Mucosa of gallbladder (tissue), 1 donor: ENCODE data around the gene CKAP5. TPM values are rescaled to one million over a fixed set of nuclear protein-coding genes. Genes with fewer than 3 reads are reported as not detected.

Source experiments
- DNase-seq: peaks from one replicate; pipeline ENCODE4 v3.0.0-alpha.2; 2020; ENCODE audit warnings: low spot score
- total RNA-seq: library from RNA; stranded (reverse); gene quantifications from one replicate; pipeline ENCODE4 v1.2.1, GENCODE V29; 2021
- donor health status: DM: no; HTN: no; CAD: no.

The CKAP5 gene
- total RNA-seq, 1 donor from 2014 or later = 64.6 TPM

DNA sequence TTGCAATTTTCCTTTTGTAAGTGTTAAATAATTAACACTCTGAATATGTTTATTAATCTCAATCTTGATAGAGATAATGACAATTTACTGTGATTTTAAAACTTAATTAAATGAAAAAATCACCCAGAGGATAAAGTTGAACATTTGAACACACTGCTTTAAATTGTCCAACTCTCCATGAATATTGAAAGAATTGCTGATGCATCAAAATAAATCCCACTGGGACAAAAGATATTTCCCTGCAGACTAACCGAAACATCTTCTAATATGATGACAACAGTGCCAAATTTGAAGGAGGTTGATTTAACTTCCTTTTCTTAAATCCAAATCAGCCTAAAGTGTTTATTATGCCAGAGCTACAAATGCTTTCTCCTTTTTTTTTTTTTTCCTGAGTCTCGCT, 79.4 kb downstream of the CKAP5 start:
- DNase-seq = no peak

DNA sequence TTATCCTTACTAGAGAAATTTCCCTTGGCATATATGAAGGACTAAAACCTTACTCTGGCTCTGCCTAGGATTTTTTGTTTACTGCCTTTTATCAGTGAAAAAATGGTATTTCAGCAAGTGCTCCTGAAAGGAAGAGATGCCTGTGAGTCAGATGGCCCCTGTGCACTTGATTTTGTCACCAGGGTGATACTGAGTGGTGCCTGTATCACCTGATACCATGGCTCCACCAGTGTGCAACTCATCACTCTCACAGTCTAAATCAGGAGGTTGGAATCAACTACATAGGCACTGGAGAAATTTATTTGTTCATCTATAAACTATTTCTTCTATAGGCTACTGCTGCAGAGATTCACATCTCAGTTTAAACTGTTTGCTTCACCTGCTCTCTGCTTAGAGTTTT, 83.8 kb downstream of the CKAP5 start:
- DNase-seq = no peak

DNA sequence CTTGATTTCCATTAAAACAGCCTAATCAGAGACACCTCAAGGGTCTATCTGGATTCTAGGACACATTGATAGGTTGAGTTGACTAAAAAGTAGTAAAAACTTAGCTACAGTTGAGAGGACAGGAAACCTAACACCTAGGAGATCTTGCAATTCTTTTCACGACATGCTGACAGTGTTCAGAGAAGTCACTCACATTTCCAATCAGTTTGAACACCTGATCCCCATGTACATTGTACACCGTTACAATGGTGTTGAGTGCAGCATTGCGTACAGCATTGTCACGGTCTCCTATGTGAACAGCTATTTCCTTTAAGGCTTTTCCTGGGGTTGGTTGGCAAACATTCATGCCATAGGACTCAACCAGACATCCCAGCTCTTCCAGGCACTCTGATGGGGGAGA, 84.3 kb downstream of the CKAP5 start:
- no peak for DNase-seq

DNA sequence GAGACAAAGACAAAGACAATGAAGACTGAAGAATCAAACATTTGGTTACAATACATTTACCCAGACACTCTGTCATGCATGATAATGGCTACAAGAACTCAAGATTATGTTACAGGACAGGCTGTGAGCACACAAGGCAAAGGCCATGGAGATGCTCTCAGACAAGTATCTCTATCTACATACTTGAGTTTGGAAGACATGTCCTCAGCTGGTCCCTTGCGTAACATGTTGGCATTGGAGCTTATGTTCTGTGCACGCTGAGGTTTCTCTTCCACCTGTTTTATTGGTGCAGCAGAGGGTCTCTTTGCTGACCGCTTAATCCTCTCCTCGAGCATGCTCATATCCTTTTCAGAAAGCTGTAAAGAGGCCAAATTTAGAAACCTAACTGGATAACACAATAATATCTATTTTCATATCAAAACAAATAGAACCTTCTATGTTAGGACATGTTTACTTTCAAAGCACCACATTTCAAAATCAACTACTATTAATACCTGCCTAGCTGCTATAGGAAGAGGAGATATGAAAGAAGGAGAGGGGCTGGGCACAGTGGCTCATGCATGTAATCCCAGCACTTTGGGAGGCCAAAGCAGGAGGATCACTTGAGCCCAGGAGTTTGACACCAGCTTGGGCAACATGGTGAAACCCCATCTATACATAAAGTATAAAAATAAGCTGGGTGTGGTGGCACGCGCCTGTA, 85.5 kb downstream of the CKAP5 start:
- DNase-seq = no peak

DNA sequence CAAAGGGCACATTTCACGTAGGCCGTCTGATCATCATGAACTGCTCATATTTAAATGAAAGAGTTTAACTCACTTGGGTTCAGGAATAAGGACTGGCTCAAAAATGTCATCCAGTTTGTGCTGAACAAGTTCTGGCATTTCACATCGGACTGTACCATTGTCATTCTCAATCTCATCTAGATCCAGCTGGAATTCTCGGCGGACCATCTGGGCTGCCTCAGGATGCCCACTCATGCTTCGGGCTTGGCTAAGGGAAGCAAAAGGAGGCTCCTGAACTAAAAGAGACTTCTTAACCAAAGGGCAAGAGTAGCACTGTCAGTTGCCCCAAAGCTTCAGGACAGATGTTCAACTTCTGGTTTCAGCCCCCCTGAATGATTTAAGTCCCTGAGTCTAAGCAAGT, 86.9 kb downstream of the CKAP5 start:
- no peak for DNase-seq

DNA sequence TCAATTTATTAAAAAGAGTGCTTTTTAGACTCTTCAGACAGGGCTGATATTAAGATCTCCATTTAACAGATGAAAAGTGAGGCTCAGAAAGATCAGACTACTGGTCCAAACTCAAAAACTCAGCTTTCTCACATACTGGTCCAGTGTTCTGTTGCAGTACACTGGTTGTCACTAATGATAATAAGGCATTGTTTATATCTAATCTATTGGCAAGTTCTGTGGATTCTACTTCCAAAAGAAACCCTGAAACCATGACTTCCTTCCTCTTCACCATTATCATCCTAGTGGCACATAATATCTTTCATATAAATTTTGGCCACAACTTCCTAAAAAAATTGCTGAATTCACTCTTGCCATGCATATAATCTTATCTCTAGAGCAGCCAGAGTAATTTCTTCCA, 90.1 kb downstream of the CKAP5 start:
- no peak for DNase-seq

DNA sequence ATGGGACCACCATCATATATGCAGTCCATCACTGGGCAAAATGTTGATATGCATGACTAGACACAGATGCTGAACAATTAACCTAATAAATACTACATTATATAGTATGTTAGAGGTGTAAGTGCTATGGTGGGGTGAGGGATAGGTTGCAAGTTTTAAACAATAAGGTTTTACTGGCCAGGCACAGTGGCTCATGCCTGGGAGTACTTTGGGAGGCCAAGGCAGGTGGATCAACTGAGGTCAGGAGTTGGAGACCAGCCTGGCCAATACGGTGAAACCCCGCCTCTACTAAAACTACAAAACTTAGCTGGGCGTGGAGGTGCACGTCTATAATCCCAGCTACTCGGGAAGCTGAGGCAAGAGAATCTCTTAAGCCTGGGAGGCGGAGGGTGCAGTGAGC, 98.9 kb downstream of the CKAP5 start:
- no peak for DNase-seq

DNA sequence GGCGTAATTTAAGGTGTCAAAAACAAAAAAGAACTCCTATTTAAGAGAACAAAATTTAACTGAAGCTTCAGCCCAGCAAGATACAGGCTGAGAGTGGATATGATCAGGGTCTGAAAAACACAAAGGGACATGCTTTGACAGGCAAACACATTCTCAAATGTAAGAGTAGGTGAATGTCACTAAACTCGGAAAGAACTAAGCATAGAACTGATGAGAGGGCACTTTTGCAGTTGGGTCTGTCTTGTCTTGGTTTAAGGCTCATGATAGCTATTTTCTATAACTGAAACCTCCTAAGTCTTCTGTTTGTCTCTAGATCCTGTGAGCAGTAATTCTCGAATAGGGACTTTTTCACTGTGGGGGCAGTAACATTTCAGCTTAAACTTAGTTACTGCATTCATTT, 100.1 kb downstream of the CKAP5 start:
- DNase-seq = no peak

DNA sequence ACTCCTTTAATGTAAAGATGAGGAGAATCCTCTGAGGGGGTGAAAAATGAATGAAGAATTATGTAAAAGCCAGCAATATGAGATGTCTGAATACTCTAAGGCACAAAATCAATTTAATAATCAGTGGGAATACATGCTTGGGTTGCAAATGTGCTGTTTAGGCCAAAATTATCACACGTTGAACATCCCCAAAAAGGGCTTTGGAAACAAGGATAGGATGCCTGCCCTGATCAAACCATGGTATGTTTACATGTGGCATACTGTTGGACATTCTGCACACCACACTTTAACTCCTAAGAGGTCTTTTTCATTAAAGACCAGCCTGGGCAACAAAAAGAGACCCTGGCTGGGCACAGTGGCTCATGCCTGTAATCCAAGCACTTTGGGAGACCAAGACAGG, 100.8 kb downstream of the CKAP5 start:
- no peak for DNase-seq

DNA sequence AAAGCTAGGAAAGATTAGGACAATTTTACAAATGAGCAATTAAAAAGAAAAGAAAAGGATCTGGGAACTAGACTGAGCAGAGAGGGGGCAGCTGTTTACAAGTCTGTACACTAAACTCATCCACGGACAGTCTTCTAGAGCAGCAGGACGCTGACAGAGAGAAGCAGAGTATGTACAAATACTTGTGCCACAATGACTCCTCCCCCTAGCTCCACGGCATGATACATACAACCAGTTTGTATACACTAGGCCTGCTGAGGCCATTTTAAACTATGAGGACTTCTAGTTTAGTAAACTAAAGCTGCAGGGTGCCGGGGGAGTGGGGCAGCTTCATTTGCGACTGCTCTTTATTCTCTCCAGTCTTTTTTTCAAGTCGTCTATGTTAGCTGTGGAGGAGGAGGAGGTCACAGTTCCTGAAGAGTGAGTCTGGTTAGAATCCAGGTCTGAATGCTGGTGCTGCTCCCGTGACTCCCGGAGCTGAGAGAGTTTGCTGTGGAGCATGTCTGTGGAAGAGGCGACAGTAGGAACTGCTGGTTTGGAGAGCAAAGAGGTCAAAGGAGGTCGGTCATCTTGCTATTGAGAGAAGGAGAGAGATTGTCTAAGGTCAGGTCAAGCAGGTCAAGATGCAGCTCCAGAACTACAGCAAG, 102.3 kb downstream of the CKAP5 start:
- DNase-seq = no peak

DNA sequence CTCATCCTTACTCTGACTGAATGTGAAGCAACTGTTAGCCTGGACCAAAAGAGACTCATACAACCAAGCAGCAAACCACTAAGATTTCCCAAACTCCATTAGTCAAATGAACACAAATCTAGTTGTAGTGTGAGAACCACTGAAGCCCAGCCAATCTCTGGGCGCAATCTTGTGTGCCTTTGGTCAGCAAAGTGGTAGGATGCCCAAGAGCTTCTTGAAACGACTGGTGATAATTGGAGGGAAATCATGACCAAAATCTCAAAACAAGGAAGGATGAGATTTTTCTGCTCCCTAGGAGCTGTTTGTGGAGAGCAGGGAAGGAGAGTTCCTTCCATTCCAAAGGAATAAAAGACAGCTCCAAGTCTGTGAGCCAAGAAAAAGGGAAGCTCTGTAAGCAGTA, 103.0 kb downstream of the CKAP5 start:
- DNase-seq = no peak

DNA sequence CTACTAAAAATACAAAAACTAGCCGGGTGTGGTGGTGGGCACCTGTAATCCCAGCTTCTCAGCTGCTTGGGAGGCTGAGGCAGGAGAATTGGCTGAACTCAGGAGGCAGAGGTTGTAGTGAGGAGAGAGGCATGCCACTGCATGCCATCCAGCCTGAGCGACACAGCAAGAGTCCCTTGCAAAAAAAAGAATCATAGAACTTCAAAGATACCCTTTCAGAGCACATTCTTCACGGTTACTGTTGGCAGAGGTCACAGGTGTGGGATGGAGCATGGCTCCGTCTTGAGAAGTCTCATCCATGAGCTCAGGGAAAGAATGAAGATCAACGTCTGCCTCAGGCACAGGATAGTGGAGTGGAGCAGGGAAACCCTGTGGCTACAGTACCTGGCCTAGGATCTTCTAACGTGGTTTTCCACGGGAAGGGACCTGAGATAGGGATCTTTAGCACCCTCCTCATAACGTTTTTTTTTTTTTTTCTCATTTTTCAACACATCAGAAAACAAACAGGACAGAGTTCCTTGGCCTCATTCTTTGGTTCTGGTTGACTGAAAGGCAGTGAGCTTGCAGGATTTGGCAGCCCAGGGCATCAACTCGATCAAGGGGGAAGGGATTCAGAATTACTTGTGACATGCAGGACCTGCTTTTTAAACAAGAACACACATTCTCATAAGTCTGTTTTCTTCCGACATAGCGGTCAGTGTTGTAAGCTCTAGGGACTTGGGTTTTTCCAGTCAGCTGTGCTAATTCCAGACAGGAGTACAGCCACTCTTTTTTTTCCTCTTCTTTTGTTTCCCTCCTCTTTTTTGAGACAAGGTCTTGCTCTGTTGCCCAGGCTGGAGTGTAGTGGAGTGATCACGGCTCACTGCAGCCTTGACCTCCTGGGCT, 104.2 kb downstream of the CKAP5 start:
- no peak for DNase-seq

DNA sequence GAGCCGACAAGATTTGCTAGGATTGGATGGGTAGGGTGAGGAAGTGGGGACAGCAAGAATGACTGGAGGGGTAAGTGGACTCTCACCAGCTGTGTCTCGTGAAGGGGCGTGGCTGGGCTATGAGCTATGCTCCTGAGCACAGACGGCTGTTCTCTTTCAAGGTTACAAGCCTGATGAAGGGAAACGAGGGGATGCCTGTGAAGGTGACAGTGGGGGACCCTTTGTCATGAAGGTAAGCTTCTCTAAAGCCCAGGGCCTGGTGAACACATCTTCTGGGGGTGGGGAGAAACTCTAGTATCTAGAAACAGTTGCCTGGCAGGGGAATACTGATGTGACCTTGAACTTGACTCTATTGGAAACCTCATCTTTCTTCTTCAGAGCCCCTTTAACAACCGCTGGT, 107.2 kb downstream of the CKAP5 start:
- no peak for DNase-seq

DNA sequence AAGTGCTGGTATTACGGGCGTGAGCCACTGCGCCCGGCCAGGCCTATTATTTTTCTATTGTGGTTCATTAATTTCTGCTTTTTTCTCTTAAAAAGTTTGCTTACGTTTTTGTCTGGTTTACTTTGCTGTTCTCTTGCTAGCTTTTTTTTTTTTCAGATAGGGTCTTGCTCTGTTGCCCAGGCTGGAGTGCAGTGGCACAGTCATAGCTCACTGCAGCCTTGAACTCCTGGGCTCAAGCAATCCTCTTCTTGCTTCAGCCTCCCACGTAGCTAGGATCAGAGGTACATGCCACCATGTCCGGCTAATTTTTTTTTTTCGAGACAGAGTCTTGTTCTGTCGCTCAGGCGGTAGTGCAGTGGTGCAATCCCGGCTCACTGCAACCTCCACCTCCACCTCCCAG, 108.4 kb downstream of the CKAP5 start:
- no peak for DNase-seq

DNA sequence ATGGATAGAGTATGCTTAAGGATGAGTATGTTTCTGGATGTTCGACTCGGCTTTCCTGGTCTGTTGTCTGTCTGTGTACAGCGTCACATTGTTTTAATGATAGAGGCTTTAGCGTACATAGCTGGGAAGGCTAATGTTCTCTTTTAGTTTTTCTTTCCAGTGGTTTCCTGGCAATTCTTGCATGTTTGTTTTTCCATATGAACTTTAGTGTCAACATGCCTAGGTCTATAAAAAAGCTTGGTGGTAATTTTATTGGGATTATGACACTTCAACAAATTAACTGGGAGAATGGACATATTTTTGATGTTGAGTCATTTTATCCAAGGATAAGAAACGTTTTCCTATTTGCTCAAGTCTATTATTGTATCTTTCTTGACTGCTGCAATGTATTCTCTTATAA, 109.5 kb downstream of the CKAP5 start:
- DNase-seq = no peak

DNA sequence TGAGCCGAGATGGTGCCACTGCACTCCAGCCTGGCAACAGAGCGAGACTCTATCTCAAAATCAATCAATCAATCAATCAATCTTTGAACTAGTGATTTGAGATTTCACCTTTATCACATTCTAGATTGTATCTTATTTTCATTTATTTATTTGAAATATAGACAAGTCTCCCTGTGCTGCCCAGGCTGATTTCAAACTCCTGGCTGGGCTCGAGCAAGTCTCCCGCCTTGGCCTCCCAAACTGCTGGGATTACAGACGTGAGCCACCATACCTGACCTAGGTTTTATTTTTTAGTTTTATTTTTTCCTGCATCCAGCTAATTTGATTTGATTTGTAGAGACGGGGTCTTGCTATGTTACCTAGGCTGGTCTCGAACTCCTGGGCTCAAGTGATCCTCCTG, 109.9 kb downstream of the CKAP5 start:
- DNase-seq = no peak

DNA sequence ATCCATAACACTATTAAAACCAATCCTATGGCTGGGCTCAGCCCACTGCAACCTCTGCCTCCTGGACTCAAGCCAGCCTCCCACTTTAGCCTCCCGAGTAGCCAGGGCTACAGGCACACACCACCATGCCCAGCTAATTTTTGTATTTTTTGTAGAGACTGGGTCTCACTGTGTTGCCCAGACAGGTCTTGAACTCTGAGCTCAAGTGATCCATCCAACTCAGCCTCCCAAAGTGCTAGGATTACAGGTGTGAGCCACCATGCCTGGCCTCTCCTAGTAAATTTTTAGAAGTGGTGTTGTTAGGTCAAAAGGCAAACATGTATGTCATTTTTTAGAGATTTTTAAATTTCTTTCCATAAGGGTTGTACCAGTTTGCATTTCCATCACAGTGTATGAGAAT, 112.8 kb downstream of the CKAP5 start:
- DNase-seq = no peak

DNA sequence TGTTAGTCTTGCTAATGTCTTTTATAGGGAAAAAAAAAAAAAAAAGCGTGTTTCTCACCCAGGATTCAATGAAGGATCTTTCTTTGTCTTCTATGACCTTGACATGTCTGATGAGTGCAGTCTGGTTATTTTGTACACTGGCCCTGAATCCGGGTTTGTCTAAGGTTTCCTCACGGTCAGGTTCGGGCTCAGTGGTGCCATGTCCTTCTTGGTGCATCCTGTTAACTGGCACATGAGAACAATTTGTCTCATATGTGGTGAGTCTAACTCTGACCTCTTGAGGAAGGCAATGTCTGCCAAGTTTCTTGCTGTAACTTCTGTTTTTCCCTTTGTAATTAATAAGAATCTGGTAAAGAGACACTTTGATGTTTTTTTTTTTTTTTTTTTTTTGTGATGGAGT, 114.5 kb downstream of the CKAP5 start:
- no peak for DNase-seq

DNA sequence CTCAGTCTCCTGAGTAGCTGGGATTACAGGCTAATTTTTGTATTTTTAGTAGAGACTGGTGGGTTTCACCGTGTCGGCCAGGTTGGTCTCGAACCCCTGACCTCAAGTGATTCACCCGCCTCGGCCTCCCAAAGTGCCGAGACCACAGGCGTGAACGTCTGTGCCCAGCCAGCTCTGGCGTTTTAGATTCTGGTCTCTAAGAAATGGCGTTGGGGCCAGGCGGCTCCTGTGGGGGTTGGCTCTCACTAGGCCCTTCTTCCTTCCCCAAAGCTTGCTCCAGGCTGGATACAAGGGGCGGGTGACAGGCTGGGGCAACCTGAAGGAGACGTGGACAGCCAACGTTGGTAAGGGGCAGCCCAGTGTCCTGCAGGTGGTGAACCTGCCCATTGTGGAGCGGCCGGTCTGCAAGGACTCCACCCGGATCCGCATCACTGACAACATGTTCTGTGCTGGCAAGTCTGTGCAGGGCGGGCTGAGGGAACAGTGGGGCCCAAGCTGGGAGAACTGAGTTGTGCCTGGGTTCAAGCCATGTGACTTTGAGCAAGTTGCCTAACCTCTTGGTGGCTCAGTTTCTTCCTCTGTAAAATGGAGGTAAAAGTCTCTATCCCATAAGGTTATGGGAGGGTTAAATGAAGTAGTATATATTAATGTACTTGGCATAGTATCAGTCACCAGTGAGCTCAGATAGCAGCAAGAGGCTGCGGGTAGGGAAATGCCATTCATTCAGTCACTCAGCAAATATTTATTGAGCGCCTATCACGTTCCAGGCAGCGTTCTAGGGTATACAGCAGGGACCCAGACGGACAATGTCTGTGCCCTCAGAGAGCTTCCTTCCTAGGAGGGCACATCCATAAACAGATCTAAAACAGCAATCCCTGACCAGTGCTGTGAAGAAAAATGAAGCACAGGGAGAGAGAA, 116.7 kb downstream of the CKAP5 start:
- no peak for DNase-seq

DNA sequence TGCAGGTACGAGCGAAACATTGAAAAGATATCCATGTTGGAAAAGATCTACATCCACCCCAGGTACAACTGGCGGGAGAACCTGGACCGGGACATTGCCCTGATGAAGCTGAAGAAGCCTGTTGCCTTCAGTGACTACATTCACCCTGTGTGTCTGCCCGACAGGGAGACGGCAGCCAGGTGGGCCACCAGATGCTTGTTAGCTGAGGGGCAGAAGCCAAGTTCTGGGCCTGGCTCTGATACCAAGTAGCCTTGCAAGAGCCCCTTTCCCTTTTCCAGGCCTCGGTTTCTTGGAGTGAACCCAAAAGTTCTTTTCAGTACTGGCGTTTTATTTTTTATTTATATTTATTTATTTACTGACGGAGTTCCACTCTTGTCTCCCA, 117.4 kb downstream of the CKAP5 start:
- DNase-seq = no peak

DNA sequence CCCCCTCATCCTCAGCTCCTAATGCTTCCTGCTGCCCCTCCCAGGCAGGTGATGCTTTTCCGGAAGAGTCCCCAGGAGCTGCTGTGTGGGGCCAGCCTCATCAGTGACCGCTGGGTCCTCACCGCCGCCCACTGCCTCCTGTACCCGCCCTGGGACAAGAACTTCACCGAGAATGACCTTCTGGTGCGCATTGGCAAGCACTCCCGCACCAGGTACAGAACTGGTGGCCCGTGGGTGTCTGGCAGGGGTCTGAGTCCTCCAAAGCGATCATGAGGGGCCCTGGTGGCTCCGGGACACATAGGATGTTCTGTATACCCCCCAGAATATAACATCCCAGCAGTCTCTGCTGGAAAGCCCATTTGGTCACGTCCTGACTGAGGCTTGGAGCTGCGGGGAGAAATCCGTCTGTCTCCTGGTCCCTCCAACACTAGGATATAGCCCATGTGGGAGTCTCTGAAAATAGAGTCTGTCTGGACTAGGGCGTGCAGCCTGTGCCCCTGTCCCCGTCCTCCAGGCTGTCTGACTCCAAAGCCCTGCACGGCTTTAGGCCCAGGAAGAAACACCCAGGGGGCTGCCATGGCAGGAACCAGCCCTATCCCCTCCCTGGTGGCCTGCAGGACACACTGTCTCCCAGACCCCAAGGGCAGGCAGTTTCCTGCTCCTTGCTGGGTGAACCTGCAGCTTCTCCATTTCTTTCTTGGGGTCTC, 118.0 kb downstream of the CKAP5 start:
- no peak for DNase-seq
